H1 (cell line): ENCODE data around the gene MTMR10. TPM values are rescaled to one million over a fixed set of nuclear protein-coding genes. Genes with fewer than 3 reads are reported as not detected.

Experiments
- GABPA ChIP-seq: IDR thresholded peaks from 2 replicates; pipeline ENCODE4 v1.6.1; 2011; ENCODE audit warnings: mild to moderate bottlenecking, low read length, moderate library complexity, borderline replicate concordance; ENCODE audit not compliant: insufficient read depth
- KDM1A ChIP-seq: fragments of 200-600, 300-600 bp; sonication (generic); IDR thresholded peaks from 2 replicates; pipeline ENCODE4 v1.7.1; 2016; ENCODE audit warnings: mild to moderate bottlenecking, low read length, borderline replicate concordance
- KDM4A ChIP-seq: IDR thresholded peaks from one replicate; pipeline ENCODE4 v1.7.1; 2012; ENCODE audit warnings: low read depth, mild to moderate bottlenecking, moderate library complexity, low read length, inconsistent platforms; ENCODE audit not compliant: severe bottlenecking
- SIRT6 ChIP-seq: IDR thresholded peaks from one replicate; pipeline ENCODE4 v1.7.1; 2012; ENCODE audit warnings: low read length, inconsistent platforms
- SP1 ChIP-seq: IDR thresholded peaks from 2 replicates; pipeline ENCODE4 v1.6.1; 2011; ENCODE audit warnings: low read depth, low read length
- polyA plus RNA-seq, 7 experiments: library from polyadenylated mRNA; depleted of rRNA in 3 of 7; stranded (reverse) in 5 of 7; unstranded in 2 of 7; fragments of >200 nt in 5 of 7; fragments of 200-250 nt in 2 of 7; gene quantifications; 1 replicate in 5 of 7; 2 replicates in 1 of 7; 4 replicates in 1 of 7; pipeline versions ENCODE4 v1.2.1 to v1.2.3, GENCODE V29; 2011 to 2013; ENCODE audit warnings: missing spikeins in 2 of 7, mixed read lengths in 2 of 7
- total RNA-seq: library from RNA; stranded (reverse); fragmentation: NEBNext Ultra II Directional; extraction: Animal tissue kit (Norgen Biotek cat#: 25700); gene quantifications from 2 replicates; pipeline ENCODE4 v1.2.1, GENCODE V29; 2021
- TF ChIP-seq, protein P1 (sequence below): fragments of 300-600 bp; sonication (generic); IDR thresholded peaks from 2 replicates; pipeline ENCODE4 v1.7.1; 2012; ENCODE audit warnings: low read length, moderate library complexity, mild to moderate bottlenecking, inconsistent platforms; ENCODE audit not compliant: insufficient replicate concordance

MTMR10 gene
- total and polyA plus RNA-seq, 2 of the 8 experiments (the other 6 are each of a cell fraction or from before 2014, with no cell fraction given), result 3.8 to 13.1 TPM

DNA sequence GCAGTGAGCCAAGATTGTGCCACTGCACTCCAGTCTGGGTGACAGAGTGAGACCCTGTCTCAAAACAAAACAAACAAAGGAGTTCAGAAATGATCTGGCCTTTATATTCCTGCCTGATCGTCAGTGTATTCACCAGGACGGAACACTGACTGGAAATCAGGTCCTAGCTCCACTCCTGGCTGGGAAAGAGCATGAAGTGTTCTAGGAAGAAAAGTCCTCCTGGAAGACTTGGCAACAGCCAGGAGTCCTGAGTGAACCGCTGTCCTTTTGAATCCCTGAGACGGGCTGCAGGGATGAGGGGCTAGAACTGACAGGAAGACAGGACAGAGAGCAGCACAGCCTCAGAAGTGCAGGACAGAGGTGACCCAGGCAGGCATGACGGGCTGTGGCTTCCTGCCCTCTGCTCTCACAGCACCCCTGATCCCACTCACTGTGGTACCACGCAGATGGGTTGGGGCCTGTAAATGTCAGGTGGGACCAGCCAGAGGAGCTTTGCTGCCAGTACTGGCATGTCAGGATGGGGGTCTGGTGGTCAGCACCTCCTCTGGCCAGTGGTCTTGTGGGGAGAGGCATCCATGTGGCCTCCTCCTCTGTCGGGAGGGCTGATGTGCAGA lies 64.2 kb downstream of the MTMR10 start (continued):
- no peak for TF ChIP-seq SIRT6
- no peak for TF ChIP-seq KDM4A
- no peak for TF ChIP-seq SP1
- no peak for TF ChIP-seq GABPA
- no peak for TF ChIP-seq KDM1A
- TF ChIP-seq, protein P1, sequence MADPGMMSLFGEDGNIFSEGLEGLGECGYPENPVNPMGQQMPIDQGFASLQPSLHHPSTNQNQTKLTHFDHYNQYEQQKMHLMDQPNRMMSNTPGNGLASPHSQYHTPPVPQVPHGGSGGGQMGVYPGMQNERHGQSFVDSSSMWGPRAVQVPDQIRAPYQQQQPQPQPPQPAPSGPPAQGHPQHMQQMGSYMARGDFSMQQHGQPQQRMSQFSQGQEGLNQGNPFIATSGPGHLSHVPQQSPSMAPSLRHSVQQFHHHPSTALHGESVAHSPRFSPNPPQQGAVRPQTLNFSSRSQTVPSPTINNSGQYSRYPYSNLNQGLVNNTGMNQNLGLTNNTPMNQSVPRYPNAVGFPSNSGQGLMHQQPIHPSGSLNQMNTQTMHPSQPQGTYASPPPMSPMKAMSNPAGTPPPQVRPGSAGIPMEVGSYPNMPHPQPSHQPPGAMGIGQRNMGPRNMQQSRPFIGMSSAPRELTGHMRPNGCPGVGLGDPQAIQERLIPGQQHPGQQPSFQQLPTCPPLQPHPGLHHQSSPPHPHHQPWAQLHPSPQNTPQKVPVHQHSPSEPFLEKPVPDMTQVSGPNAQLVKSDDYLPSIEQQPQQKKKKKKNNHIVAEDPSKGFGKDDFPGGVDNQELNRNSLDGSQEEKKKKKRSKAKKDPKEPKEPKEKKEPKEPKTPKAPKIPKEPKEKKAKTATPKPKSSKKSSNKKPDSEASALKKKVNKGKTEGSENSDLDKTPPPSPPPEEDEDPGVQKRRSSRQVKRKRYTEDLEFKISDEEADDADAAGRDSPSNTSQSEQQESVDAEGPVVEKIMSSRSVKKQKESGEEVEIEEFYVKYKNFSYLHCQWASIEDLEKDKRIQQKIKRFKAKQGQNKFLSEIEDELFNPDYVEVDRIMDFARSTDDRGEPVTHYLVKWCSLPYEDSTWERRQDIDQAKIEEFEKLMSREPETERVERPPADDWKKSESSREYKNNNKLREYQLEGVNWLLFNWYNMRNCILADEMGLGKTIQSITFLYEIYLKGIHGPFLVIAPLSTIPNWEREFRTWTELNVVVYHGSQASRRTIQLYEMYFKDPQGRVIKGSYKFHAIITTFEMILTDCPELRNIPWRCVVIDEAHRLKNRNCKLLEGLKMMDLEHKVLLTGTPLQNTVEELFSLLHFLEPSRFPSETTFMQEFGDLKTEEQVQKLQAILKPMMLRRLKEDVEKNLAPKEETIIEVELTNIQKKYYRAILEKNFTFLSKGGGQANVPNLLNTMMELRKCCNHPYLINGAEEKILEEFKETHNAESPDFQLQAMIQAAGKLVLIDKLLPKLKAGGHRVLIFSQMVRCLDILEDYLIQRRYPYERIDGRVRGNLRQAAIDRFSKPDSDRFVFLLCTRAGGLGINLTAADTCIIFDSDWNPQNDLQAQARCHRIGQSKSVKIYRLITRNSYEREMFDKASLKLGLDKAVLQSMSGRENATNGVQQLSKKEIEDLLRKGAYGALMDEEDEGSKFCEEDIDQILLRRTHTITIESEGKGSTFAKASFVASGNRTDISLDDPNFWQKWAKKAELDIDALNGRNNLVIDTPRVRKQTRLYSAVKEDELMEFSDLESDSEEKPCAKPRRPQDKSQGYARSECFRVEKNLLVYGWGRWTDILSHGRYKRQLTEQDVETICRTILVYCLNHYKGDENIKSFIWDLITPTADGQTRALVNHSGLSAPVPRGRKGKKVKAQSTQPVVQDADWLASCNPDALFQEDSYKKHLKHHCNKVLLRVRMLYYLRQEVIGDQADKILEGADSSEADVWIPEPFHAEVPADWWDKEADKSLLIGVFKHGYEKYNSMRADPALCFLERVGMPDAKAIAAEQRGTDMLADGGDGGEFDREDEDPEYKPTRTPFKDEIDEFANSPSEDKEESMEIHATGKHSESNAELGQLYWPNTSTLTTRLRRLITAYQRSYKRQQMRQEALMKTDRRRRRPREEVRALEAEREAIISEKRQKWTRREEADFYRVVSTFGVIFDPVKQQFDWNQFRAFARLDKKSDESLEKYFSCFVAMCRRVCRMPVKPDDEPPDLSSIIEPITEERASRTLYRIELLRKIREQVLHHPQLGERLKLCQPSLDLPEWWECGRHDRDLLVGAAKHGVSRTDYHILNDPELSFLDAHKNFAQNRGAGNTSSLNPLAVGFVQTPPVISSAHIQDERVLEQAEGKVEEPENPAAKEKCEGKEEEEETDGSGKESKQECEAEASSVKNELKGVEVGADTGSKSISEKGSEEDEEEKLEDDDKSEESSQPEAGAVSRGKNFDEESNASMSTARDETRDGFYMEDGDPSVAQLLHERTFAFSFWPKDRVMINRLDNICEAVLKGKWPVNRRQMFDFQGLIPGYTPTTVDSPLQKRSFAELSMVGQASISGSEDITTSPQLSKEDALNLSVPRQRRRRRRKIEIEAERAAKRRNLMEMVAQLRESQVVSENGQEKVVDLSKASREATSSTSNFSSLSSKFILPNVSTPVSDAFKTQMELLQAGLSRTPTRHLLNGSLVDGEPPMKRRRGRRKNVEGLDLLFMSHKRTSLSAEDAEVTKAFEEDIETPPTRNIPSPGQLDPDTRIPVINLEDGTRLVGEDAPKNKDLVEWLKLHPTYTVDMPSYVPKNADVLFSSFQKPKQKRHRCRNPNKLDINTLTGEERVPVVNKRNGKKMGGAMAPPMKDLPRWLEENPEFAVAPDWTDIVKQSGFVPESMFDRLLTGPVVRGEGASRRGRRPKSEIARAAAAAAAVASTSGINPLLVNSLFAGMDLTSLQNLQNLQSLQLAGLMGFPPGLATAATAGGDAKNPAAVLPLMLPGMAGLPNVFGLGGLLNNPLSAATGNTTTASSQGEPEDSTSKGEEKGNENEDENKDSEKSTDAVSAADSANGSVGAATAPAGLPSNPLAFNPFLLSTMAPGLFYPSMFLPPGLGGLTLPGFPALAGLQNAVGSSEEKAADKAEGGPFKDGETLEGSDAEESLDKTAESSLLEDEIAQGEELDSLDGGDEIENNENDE, result no peak
